Naive thymus-derived CD4-positive, alpha-beta T cell (primary cell): ENCODE results near the gene CALB2. TPM values are rescaled to one million over a fixed set of nuclear protein-coding genes. Genes with fewer than 3 reads are reported as not detected.

Experiments
- ATAC-seq: fragments of 150-1000 bp; cut with Tn5 transposase; 2 replicates; pipeline ENCODE4 v1.10.0; 2021; ENCODE audit warnings: mild to moderate bottlenecking, moderate library complexity
- CTCF ChIA-PET: fragments of 350-600 bp; sonication (Branson Sonifier 250); formaldehyde crosslinking; loops from one replicate; lab custom pipeline; 2021; ENCODE audit warnings: antibody characterized with exemption; lab: Charles Lee
- POLR2A ChIA-PET: fragments of 350-600 bp; sonication (Branson Sonifier 250); formaldehyde crosslinking; loops from one replicate; lab custom pipeline; 2021; ENCODE audit warnings: antibody characterized with exemption, inconsistent platforms; lab: Charles Lee
- DNase-seq, 9 donors: peaks; one replicate each; pipeline versions ENCODE4 v3.0.0 to v3.0.0-alpha.2; 2020 to 2022; ENCODE audit warnings: mixed read lengths in 1 of 9
- H3K27ac ChIP-seq: one replicate; pipeline ENCODE4 v1.7.0; 2013; ENCODE audit warnings: mild to moderate bottlenecking, low read depth, low read length, moderate library complexity
- H3K27me3 ChIP-seq, 2 donors: one replicate each; pipeline ENCODE4 v1.7.0; 2013; ENCODE audit warnings: low read length in 2 of 2, mild to moderate bottlenecking in 2 of 2, moderate library complexity in 2 of 2; ENCODE audit not compliant: control insufficient read depth in 2 of 2, insufficient read depth in 2 of 2
- H3K36me3 ChIP-seq, 3 experiments: 1 replicate in 2 of 3; 2 replicates in 1 of 3; pipeline ENCODE4 v1.7.0; 2013; ENCODE audit warnings: low read length in 3 of 3, mild to moderate bottlenecking in 3 of 3, moderate library complexity in 1 of 3; ENCODE audit not compliant: insufficient read depth in 3 of 3, control insufficient read depth in 2 of 3
- H3K4me1 ChIP-seq, 2 donors: one replicate each; pipeline ENCODE4 v1.7.0; 2013; ENCODE audit warnings: low read length in 2 of 2, mild to moderate bottlenecking in 2 of 2, moderate library complexity in 1 of 2; ENCODE audit not compliant: control insufficient read depth in 2 of 2, insufficient read depth in 2 of 2
- H3K4me3 ChIP-seq: 2 replicates; pipeline ENCODE4 v1.7.0; 2013; ENCODE audit warnings: mild to moderate bottlenecking, low read length
- H3K9me3 ChIP-seq, 3 experiments: 1 replicate in 2 of 3; 2 replicates in 1 of 3; pipeline ENCODE4 v1.7.0; 2013; ENCODE audit warnings: low read length in 3 of 3; ENCODE audit not compliant: control insufficient read depth in 2 of 3
- H3K27ac Mint-ChIP-seq, 9 donors: one replicate each; pipeline ENCODE4 v1.8.0; 2020 to 2022; ENCODE audit warnings: mixed read lengths in 9 of 9, mild to moderate bottlenecking in 8 of 9, moderate library complexity in 5 of 9, inconsistent platforms in 2 of 9
- H3K27me3 Mint-ChIP-seq, 5 donors: one replicate each; pipeline ENCODE4 v1.8.0; 2021 to 2022; ENCODE audit warnings: mixed read lengths in 5 of 5, mild to moderate bottlenecking in 1 of 5
- H3K36me3 Mint-ChIP-seq, 5 donors: one replicate each; pipeline ENCODE4 v1.8.0; 2020 to 2022; ENCODE audit warnings: mixed read lengths in 5 of 5, mild to moderate bottlenecking in 3 of 5, inconsistent platforms in 1 of 5
- H3K4me1 Mint-ChIP-seq, 7 donors: one replicate each; pipeline ENCODE4 v1.8.0; 2020 to 2022; ENCODE audit warnings: mixed read lengths in 7 of 7, mild to moderate bottlenecking in 3 of 7, inconsistent platforms in 1 of 7
- H3K4me3 Mint-ChIP-seq, 10 donors: one replicate each; pipeline ENCODE4 v1.8.0; 2020 to 2022; ENCODE audit warnings: mild to moderate bottlenecking in 10 of 10, mixed read lengths in 10 of 10, moderate library complexity in 6 of 10, inconsistent platforms in 2 of 10
- H3K9me3 Mint-ChIP-seq, 11 donors: one replicate each; pipeline ENCODE4 v1.8.0; 2020 to 2022; ENCODE audit warnings: mixed read lengths in 11 of 11, mild to moderate bottlenecking in 4 of 11, inconsistent platforms in 1 of 11, moderate library complexity in 1 of 11
- intact Hi-C, 2 donors: fragments of 100-400 bp; cut with micrococcal nuclease; formaldehyde crosslinking; loops; one replicate each; pipeline ENCODE4 v1.15.1; 2023
- polyA plus RNA-seq, 2 donors: library from polyadenylated mRNA; unstranded; fragments of 300-500 nt; fragmentation: Illumina TruSeq; gene quantifications; one replicate each; pipeline ENCODE4 v1.2.3, GENCODE V29; 2021
- total RNA-seq, 6 experiments: library from RNA in 5 of 6; stranded (reverse) in 5 of 6; gene quantifications; 1 replicate in 5 of 6; 2 replicates in 1 of 6; pipeline ENCODE4 v1.2.3 and lab custom pipeline; 2021 to 2026

CALB2 gene
- total and polyA plus RNA-seq, 7 experiments from 2014 or later: not detected

- H3K9me3 Mint-ChIP-seq: peaks cover 0 to 5% (median 0%) of the 10 kb centered on the region in 11 donors
- H3K4me1 Mint-ChIP-seq: peaks cover 0 to 2% (median 0%) of the 10 kb centered on the region in 7 donors
- H3K27ac Mint-ChIP-seq: no peak overlapping the region
- no peak overlapping the region for H3K4me3 Mint-ChIP-seq
- Histone ChIP-seq H3K27me3 (peaks cover 0 to 3% of the 10 kb centered on the region in 2 donors), H3K9me3 (no peaks in the 10 kb centered on the region), H3K4me3 (no peak overlapping the region), H3K27ac (no peak overlapping the region), H3K4me1 (no peaks in the 10 kb centered on the region), H3K36me3 (no peaks in the 10 kb centered on the region)
- ChIA-PET CTCF (no interaction called here), POLR2A (no interaction called here)
- DNase-seq: no peak
- H3K27me3 Mint-ChIP-seq: peaks cover 0 to 29% (median 16%) of the 10 kb centered on the region in 5 donors
- intact Hi-C loops: no loop called here
- no peak for ATAC-seq
- no peaks in the 10 kb centered on the region for H3K36me3 Mint-ChIP-seq
Measured at GRCh38 chr16:71376465-71377157, 18.1 kb downstream of the CALB2 start.

DNA sequence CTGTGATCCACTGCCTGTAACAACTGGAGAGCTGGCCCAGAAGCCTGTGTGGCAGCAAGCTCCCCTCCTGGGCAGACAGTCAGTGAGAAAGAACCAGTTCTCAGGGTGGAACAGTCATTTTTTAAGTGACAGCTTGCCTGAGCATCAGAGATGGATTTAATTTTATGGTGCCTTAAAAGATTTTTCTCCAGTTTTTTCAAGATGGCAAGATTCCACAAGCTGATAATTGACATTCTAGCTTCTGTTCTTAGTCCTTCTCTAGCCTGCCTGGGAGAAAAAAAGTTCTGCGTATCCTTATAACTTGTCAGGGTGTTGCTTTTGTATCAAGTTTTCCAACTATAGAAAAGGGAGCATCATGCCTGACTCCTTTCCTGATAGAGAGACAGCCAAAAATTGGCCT is 21.2 kb downstream of the CALB2 start:
- H3K9me3 ChIP-seq: no peaks in the 10 kb centered on the region
- no peak for DNase-seq
- no peak overlapping the region for H3K4me3 Mint-ChIP-seq
- H3K27ac ChIP-seq: no peak overlapping the region
- CTCF ChIA-PET: no interaction called here
- H3K4me1 ChIP-seq: no peaks in the 10 kb centered on the region
- H3K36me3 Mint-ChIP-seq: no peaks in the 10 kb centered on the region
- no peak overlapping the region for H3K27ac Mint-ChIP-seq
- H3K36me3 ChIP-seq: no peaks in the 10 kb centered on the region
- intact Hi-C loops: no loop called here
- H3K27me3 ChIP-seq: peaks cover 0 to 3% of the 10 kb centered on the region in 2 donors
- POLR2A ChIA-PET: no interaction called here
- ATAC-seq: no peak
- no peaks in the 10 kb centered on the region for H3K4me1 Mint-ChIP-seq
- H3K9me3 Mint-ChIP-seq: peaks cover 0 to 5% (median 0%) of the 10 kb centered on the region in 11 donors
- peaks cover 0 to 32% (median 14%) of the 10 kb centered on the region in 5 donors for H3K27me3 Mint-ChIP-seq
- no peak overlapping the region for H3K4me3 ChIP-seq

GRCh38 chr16:71380831-71381230 is 22.3 kb downstream of the CALB2 start:
- ChIA-PET CTCF (no interaction called here), POLR2A (no interaction called here)
- DNase-seq: no peak
- Histone ChIP-seq H3K9me3 (no peaks in the 10 kb centered on the region), H3K27me3 (peaks cover 0 to 3% of the 10 kb centered on the region in 2 donors), H3K36me3 (no peaks in the 10 kb centered on the region), H3K4me3 (no peak overlapping the region), H3K4me1 (no peaks in the 10 kb centered on the region), H3K27ac (no peak overlapping the region)
- Mint-ChIP-seq H3K36me3 (no peaks in the 10 kb centered on the region), H3K27ac (no peak overlapping the region), H3K4me1 (no peaks in the 10 kb centered on the region), H3K4me3 (no peak overlapping the region), H3K9me3 (peaks cover 0 to 5% (median 0%) of the 10 kb centered on the region in 11 donors), H3K27me3 (peaks cover 0 to 42% (median 25%) of the 10 kb centered on the region in 5 donors)
- intact Hi-C loops: no loop called here
- ATAC-seq: no peak

DNA sequence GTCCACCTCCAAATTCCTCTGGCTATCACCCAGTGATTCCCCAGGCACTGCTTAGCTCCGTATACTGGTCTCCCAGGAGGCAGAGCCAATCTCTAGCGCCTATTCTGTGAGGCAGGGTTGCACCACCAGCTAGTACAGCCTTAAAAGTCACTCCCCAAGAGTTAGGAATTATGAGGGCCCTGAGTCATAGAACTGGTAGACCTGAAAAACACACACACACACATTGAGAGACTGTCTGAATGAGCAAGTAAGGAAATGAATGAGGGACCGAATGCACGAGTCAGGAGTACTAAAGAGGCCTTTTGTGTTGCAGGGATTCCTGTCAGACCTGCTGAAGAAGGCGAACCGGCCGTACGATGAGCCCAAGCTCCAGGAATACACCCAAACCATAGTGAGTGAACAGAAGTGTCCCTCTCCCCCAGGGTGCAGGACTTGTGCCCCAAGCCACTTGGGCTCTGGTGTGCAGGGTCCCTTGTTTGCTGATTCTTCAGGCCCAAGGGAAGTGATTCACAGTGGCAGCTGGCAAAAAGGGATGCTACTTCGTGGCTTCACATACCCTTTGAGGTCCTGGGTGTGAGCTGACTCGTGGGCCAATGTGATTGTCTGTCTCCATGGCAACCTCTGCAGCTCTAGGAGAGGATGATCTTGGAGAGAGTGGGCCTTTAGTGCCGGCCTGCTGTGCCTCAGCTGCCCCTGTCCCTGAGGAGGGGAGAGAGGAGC is 24.7 kb downstream of the CALB2 start:
- H3K4me1 ChIP-seq: no peaks in the 10 kb centered on the region
- Mint-ChIP-seq H3K27me3 (peaks cover 4 to 55% (median 47%) of the 10 kb centered on the region in 5 donors), H3K36me3 (no peaks in the 10 kb centered on the region), H3K9me3 (peaks cover 0 to 2% (median 0%) of the 10 kb centered on the region in 11 donors), H3K27ac (no peak overlapping the region), H3K4me1 (peaks cover 0 to 8% (median 5%) of the 10 kb centered on the region in 7 donors), H3K4me3 (no peak overlapping the region)
- no peaks in the 10 kb centered on the region for H3K9me3 ChIP-seq
- intact Hi-C loops: no loop called here
- ChIA-PET CTCF (no interaction called here), POLR2A (no interaction called here)
- DNase-seq (no peak), ATAC-seq (peak; percentile 22)
- no peak overlapping the region for H3K27ac ChIP-seq
- no peaks in the 10 kb centered on the region for H3K36me3 ChIP-seq
- no peak overlapping the region for H3K4me3 ChIP-seq
- H3K27me3 ChIP-seq: peaks cover 0 to 3% of the 10 kb centered on the region in 2 donors

- H3K4me3 ChIP-seq: no peak overlapping the region
- ATAC-seq: no peak
- no peaks in the 10 kb centered on the region for H3K9me3 ChIP-seq
- intact Hi-C loops: no loop called here
- H3K4me1 ChIP-seq: no peaks in the 10 kb centered on the region
- H3K4me1 Mint-ChIP-seq: peaks cover 0 to 8% (median 5%) of the 10 kb centered on the region in 7 donors
- no peak for DNase-seq
- ChIA-PET POLR2A (no interaction called here), CTCF (no interaction called here)
- H3K4me3 Mint-ChIP-seq: no peak overlapping the region
- no peak overlapping the region for H3K27ac Mint-ChIP-seq
- H3K27ac ChIP-seq: no peak overlapping the region
- no peaks in the 10 kb centered on the region for H3K36me3 ChIP-seq
- H3K9me3 Mint-ChIP-seq: peaks cover 0 to 2% (median 0%) of the 10 kb centered on the region in 11 donors
- H3K27me3 ChIP-seq: no peaks in the 10 kb centered on the region
- H3K27me3 Mint-ChIP-seq: peaks cover 4 to 51% (median 48%) of the 10 kb centered on the region in 5 donors
- H3K36me3 Mint-ChIP-seq: no peaks in the 10 kb centered on the region
Measured at GRCh38 chr16:71384073-71384724, 25.7 kb downstream of the CALB2 start.

GRCh38 chr16:71387045-71387871 is 28.7 kb downstream of the CALB2 start:
- no peak for DNase-seq
- Mint-ChIP-seq H3K27ac (no peak overlapping the region), H3K4me3 (peak overlapping the region in 7 of 10 donors; percentile 19 to 56 (median 45)), H3K36me3 (peaks cover 0 to 5% (median 0%) of the 10 kb centered on the region in 5 donors), H3K27me3 (peaks cover 4 to 54% (median 50%) of the 10 kb centered on the region in 5 donors), H3K4me1 (peaks cover 0 to 8% (median 5%) of the 10 kb centered on the region in 7 donors), H3K9me3 (peaks cover 0 to 2% (median 0%) of the 10 kb centered on the region in 11 donors)
- H3K36me3 ChIP-seq: no peaks in the 10 kb centered on the region
- no peak overlapping the region for H3K4me3 ChIP-seq
- ChIA-PET CTCF (interaction anchor here (0.7 kb wide), 1 partner anchor 50 kb away, joined by 3 read pairs; no protein-coding TSS in a partner anchor), POLR2A (interaction anchor here (0.6 kb wide), 1 partner anchor 8 kb away, joined by 3 read pairs; no protein-coding TSS in a partner anchor)
- intact Hi-C loops: no loop called here
- H3K4me1 ChIP-seq: no peaks in the 10 kb centered on the region
- H3K9me3 ChIP-seq: no peaks in the 10 kb centered on the region
- ATAC-seq: no peak
- H3K27me3 ChIP-seq: no peaks in the 10 kb centered on the region
- no peak overlapping the region for H3K27ac ChIP-seq
